OCI-LY3 (cell line): Measurements from ENCODE around the gene KDM3A.

ENCODE experiments used
- H2AFZ ChIP-seq: fragments of 200-600, 300-600 bp; shearing (Covaris generic); 2 replicates; pipeline ENCODE4 v1.6.0; 2014; ENCODE audit warnings: antibody characterized with exemption, low read depth, low read length
- H3K27ac ChIP-seq: fragments of 200-600, 300-600 bp; sonication (generic); 2 replicates; pipeline ENCODE4 v1.5.1; 2014; ENCODE audit warnings: mild to moderate bottlenecking, low read length, moderate library complexity, mixed read lengths
- H3K27me3 ChIP-seq: fragments of 200-600, 300-600 bp; sonication (generic); 2 replicates; pipeline ENCODE4 v1.6.1; 2014; ENCODE audit warnings: low read depth, low read length, mixed read lengths
- H3K36me3 ChIP-seq: fragments of 200-600, 300-600 bp; sonication (generic); replicated peaks from 2 replicates; pipeline ENCODE3; 2014; ENCODE audit warnings: low read depth, low read length, mixed read lengths
- H3K4me1 ChIP-seq: fragments of 300-600, 200-600 bp; sonication (generic); 2 replicates; pipeline ENCODE4 v1.6.1; 2014; ENCODE audit warnings: low read length, mixed read lengths
- H3K4me2 ChIP-seq: fragments of 200-600, 300-600 bp; sonication (generic); 2 replicates; pipeline ENCODE4 v1.6.1; 2014; ENCODE audit warnings: low read length, mixed read lengths
- H3K4me3 ChIP-seq: fragments of 300-600, 200-600 bp; sonication (generic); 2 replicates; pipeline ENCODE4 v1.5.1; 2014; ENCODE audit warnings: antibody characterized with exemption, mild to moderate bottlenecking, low read length, moderate library complexity
- H3K79me2 ChIP-seq: fragments of 300-600, 200-600 bp; shearing (Covaris generic); 2 replicates; pipeline ENCODE4 v1.6.1; 2014; ENCODE audit warnings: mild to moderate bottlenecking, low read length, mixed read lengths
- H3K9ac ChIP-seq: fragments of 300-600, 200-600 bp; shearing (Covaris generic); 2 replicates; pipeline ENCODE4 v1.6.0; 2014; ENCODE audit warnings: mild to moderate bottlenecking, low read length, moderate library complexity
- H3K9me3 ChIP-seq: fragments of 200-600, 300-600 bp; shearing (Covaris generic); 2 replicates; pipeline ENCODE4 v1.6.1; 2014; ENCODE audit warnings: low read length, mixed read lengths; ENCODE audit not compliant: insufficient read depth
- H4K20me1 ChIP-seq: fragments of 200-600, 300-600 bp; sonication (generic); 2 replicates; pipeline ENCODE4 v1.6.1; 2016; ENCODE audit warnings: low read length, mixed read lengths; ENCODE audit not compliant: insufficient read depth
- EZH2phosphoT487 ChIP-seq: fragments of 200-600 bp; shearing (Covaris generic); IDR thresholded peaks from 2 replicates; pipeline ENCODE4 v1.6.1; 2018; ENCODE audit warnings: antibody characterized with exemption, mixed run types, low read depth
- TF ChIP-seq, protein P1 (sequence below): fragments of 200-600, 300-600 bp; sonication (generic); IDR thresholded peaks from 2 replicates; pipeline ENCODE4 v1.5.1; 2014; ENCODE audit warnings: antibody characterized with exemption, low read length, low read depth

Gene KDM3A

GRCh38 chr2:86468162-86469033 lies 27.2 kb downstream of the KDM3A start:
- H3K4me3 ChIP-seq, result no peak overlapping the region
- no peak for TF ChIP-seq EZH2phosphoT487
- TF ChIP-seq, protein P1, sequence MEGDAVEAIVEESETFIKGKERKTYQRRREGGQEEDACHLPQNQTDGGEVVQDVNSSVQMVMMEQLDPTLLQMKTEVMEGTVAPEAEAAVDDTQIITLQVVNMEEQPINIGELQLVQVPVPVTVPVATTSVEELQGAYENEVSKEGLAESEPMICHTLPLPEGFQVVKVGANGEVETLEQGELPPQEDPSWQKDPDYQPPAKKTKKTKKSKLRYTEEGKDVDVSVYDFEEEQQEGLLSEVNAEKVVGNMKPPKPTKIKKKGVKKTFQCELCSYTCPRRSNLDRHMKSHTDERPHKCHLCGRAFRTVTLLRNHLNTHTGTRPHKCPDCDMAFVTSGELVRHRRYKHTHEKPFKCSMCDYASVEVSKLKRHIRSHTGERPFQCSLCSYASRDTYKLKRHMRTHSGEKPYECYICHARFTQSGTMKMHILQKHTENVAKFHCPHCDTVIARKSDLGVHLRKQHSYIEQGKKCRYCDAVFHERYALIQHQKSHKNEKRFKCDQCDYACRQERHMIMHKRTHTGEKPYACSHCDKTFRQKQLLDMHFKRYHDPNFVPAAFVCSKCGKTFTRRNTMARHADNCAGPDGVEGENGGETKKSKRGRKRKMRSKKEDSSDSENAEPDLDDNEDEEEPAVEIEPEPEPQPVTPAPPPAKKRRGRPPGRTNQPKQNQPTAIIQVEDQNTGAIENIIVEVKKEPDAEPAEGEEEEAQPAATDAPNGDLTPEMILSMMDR, result no peak
- peaks cover 7% of the 10 kb centered on the region; the same call in 1 of the 2 replicates for H3K79me2 ChIP-seq
- no peak overlapping the region for H3K27ac ChIP-seq
- H3K4me2 ChIP-seq, result no peak overlapping the region
- H3K9me3 ChIP-seq, result no peaks in the 10 kb centered on the region
- H2AFZ ChIP-seq, result no peak overlapping the region
- peaks cover 6% of the 10 kb centered on the region for H3K4me1 ChIP-seq
- H3K27me3 ChIP-seq, result no peaks in the 10 kb centered on the region
- H3K36me3 ChIP-seq, result peaks cover 91% of the 10 kb centered on the region
- no peak overlapping the region for H3K9ac ChIP-seq
- H4K20me1 ChIP-seq, result peaks cover 77% of the 10 kb centered on the region

GRCh38 chr2:86470890-86471289 lies 29.7 kb downstream of the KDM3A start:
- Histone ChIP-seq H3K27ac (no peak overlapping the region), H2AFZ (no peak overlapping the region), H3K4me2 (no peak overlapping the region), H3K4me1 (no peaks in the 10 kb centered on the region), H3K9me3 (no peaks in the 10 kb centered on the region), H3K79me2 (peaks cover 7% of the 10 kb centered on the region; the same call in 1 of the 2 replicates), H4K20me1 (peaks cover 81% of the 10 kb centered on the region), H3K9ac (no peak overlapping the region), H3K36me3 (peaks cover 89% of the 10 kb centered on the region), H3K4me3 (no peak overlapping the region), H3K27me3 (no peaks in the 10 kb centered on the region)
- TF ChIP-seq EZH2phosphoT487, result no peak
- TF ChIP-seq, protein P1, result no peak

- Histone ChIP-seq H3K27me3 (no peaks in the 10 kb centered on the region), H3K9me3 (no peaks in the 10 kb centered on the region), H3K79me2 (peaks cover 7% of the 10 kb centered on the region; the same call in 1 of the 2 replicates), H2AFZ (no peak overlapping the region), H3K27ac (no peak overlapping the region), H3K9ac (no peak overlapping the region), H3K4me1 (no peaks in the 10 kb centered on the region), H3K36me3 (peaks cover 89% of the 10 kb centered on the region), H4K20me1 (peaks cover 81% of the 10 kb centered on the region), H3K4me2 (no peak overlapping the region), H3K4me3 (no peak overlapping the region)
- no peak for TF ChIP-seq EZH2phosphoT487
These were observed 30.5 kb downstream of the KDM3A start for GRCh38 chr2:86471637-86472036.

GRCh38 chr2:86476092-86476491 lies 34.9 kb downstream of the KDM3A start:
- no peak overlapping the region for H3K9ac ChIP-seq
- H4K20me1 ChIP-seq, result peaks cover 51% of the 10 kb centered on the region
- H3K27me3 ChIP-seq, result no peaks in the 10 kb centered on the region
- no peak overlapping the region for H3K4me2 ChIP-seq
- no peak overlapping the region for H3K4me3 ChIP-seq
- H3K4me1 ChIP-seq, result 0 out of 2 replicates have a peak, but pooled peaks cover 2% of the 10 kb centered on the region
- H2AFZ ChIP-seq, result no peak overlapping the region
- H3K9me3 ChIP-seq, result no peaks in the 10 kb centered on the region
- TF ChIP-seq, protein P1, result no peak
- TF ChIP-seq EZH2phosphoT487, result no peak
- H3K27ac ChIP-seq, result no peak overlapping the region
- H3K79me2 ChIP-seq, result no peaks in the 10 kb centered on the region
- H3K36me3 ChIP-seq, result peaks cover 90% of the 10 kb centered on the region
